ENCODE measurements around the gene SHQ1.
"Not testable (repeated sequence)": the region's sequence is repeated elsewhere in the genome, so short reads cannot be mapped to it uniquely, and the experiment has no call there.

SHQ1 gene

GRCh38 chr3:72798552-72799195, 49.6 kb downstream of the SHQ1 start:
- DNase-seq: no peak

- DNase-seq: peak; percentile 75
Measured at GRCh38 chr3:72797773-72798543, 50.3 kb downstream of the SHQ1 start.

GRCh38 chr3:72794079-72794478, 54.2 kb downstream of the SHQ1 start:
- no peak for DNase-seq

GRCh38 chr3:72791161-72791560, 57.1 kb downstream of the SHQ1 start:
- DNase-seq: no peak

GRCh38 chr3:72789786-72790185, 58.5 kb downstream of the SHQ1 start:
- no peak for DNase-seq

GRCh38 chr3:72788232-72788631, 60.0 kb downstream of the SHQ1 start:
- not testable (repeated sequence) for DNase-seq

DNA sequence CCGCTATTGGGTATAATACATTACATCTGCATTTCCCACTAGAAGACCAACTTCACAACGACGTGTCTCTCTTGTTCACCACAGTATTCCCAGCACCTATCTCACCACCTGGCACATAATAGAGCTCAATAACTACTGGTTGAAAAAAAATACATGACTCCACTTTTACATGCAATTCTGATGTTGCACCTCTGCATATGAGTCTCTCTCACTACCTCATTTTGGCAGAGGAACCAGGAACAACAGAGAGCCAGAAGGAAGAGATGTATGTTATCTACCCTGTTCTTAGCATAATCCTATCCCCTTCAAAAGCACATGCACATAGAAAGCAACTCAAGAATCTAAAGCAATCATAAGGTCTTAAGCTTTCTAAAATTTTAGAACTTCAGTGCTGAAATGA, 61.6 kb downstream of the SHQ1 start:
- DNase-seq: no peak

DNA sequence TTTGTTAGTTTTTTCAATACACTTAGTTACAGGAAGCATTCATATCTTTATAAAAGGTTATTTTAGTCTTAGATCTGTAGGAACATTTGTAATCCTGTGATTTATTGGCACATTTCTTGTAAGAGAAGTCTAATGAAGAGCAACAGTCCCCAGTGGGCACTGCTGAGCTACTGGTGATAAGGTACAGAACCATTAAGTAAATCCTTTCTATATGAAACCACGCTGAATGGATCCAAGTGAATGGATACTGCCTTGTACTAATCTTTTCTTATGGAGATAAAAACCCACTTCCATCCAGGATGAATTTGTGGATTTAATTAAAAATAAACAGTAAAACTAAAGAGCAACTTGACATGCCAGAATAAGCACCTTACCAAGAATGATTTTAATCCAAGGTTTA, 64.0 kb downstream of the SHQ1 start:
- DNase-seq: no peak

- DNase-seq: peak; percentile 56
Measured at GRCh38 chr3:72782521-72782920, 65.7 kb downstream of the SHQ1 start.

DNA sequence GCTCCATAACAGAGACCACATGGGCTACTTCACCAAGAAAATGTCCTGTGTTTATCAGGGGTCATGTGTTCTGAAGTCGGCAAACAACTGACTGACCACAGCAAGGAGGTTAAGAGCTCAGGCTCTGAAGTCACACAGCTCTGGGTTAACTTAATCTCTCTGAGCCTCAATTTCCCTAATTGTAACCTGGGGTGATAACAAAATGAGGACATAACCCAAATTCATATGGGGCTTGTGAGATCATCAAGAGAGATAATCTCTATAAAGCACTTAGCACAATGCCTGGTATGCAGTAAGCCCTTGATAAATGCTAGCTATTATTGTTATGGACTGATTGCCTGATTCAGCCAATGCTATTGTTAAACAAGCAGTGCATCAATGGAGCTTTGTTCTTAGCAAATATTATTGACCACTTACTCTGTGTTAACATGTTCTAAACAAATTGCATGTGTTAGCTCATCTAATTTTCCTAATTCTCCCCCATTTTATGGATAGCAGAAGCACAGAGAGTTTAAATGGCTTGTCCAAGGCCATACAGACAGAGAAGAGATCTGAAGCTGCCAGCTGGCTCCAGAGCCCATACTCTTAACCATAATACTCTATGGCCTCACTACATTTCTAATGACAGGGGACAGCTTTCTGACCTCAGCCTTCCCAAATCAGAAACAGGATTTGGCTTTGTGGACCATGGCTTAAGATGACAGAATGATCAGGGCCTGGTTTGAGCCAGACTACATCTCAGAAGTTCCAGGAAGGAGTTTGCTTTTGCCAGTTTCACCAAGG, 78.3 kb downstream of the SHQ1 start:
- no peak for DNase-seq

DNA sequence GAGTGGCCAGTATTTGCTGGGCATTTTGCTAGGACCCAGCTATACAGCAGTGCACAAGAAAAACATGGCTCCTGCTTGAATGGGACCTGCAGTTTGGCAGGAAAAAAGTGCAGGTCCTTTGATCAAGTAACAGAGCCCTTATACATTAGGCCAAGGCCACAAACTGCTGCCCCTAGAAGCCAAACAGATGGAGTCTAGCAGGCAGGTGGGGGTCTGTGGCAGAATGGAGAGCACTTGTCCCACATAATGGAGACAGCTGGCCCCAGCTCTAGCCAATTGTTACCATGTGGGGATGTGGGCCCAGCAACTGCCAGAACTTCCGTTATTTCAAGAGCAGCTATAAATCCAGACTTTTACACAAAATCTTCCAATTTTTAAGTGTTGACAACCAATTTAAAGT, 79.3 kb downstream of the SHQ1 start:
- no peak for DNase-seq

DNA sequence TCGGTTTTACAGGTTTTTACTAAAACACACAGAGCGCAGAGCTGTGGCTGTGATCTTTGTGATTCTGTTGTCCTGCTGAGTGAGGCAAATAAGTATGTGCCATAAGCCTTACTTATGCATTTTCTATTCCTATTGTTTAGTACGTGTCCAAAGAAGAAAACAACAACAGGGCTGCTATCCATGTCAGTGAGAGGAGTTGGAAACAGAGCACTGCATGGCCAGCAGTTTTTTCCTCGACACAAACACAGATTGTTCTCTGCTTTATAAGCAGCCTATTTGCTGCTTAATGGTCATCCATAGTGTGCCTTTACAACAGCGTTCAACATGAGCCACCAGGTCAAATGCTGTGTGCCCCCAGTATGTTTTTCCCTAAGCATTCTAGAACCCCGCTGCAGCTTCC, 79.8 kb downstream of the SHQ1 start:
- DNase-seq: no peak

- no peak for DNase-seq
Measured at GRCh38 chr3:72768006-72768441, 80.2 kb downstream of the SHQ1 start.

DNA sequence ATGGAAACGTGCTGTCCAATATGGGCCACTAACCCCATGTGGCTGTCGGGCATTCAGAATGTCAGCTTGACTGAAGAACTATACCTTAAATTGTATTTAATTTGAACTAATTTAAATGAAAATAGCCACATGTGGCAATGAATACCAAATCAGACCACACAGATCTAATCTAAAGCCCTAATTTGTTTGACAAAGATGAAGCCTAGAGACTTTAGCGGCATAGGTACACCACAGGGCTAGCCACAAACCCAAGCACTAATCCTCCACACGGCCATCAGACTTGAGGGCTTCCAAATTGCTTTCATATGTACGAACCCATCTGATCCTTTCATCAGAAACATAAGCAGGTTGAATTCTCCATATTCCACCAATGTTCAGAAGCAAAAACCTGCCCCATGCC, 81.4 kb downstream of the SHQ1 start:
- no peak for DNase-seq

DNA sequence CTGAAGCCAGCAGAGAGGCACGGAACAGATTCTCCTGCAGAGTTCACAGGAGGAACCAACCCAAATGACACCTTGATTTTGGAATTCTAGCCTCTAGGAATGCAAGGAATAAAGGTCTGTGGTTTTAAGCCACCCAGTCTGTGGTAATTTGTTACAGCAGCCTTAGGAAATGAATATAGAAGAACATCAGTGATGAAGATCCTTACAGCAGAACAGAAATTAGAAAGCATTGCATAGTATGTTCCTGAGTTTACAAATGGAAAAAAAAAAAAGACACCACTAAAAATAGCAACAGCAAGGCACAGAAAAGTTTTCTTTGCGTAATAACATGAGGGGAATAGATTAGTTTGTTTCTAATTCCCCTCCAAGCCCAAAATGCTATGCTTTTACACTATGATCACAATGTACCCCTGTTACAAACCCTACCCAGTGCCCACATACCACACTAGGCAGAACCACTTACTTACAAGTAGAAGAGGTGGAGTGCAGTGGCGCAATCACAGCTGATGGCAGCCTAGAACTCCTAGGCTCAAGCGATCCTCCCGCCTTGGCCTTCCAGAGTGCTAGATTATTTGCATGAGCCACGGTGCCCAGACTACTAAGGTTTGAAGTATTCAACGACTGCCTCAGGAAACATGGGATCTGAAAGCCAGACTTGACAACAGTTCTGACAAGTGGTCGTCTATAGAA, 84.3 kb downstream of the SHQ1 start:
- no peak for DNase-seq

DNA sequence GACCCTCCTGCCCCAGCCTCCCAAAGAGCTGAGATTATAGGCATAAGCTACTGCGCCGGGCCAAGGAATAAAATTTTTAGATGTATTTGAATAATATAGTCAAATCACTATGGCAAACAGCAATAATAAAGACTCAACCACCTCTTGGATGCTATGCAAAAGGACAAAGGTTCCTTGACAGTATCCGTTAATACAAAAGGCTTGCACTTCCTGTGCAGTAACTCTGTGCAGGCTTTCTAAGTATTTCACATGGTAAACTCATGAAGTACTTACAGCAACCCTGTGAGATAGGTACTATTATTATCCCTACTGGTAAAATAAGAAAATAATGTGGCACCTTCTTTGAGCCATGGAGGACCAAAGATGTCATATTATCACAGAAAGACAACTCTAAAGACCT, 86.8 kb downstream of the SHQ1 start:
- no peak for DNase-seq

DNA sequence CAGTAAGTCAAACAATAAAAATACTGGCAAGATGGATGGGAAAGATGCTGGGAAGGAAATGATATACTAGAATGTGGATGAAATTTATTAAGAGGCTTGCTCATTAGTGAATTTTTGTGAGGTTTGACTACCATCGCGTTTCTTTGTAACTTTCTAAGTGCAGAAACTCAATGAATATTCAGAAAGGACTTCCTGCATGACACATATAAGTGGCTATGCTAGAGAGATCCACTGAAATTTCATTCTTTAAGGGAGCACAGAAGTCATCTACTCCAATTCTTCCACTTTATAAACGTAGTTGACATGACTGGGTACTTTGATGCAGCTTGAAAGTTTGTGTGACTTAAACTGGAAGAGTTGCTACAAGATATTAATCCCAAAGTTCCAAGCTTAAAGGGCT, 88.0 kb downstream of the SHQ1 start:
- no peak for DNase-seq

- DNase-seq: no peak
Measured at GRCh38 chr3:72756900-72757299, 91.3 kb downstream of the SHQ1 start.

DNA sequence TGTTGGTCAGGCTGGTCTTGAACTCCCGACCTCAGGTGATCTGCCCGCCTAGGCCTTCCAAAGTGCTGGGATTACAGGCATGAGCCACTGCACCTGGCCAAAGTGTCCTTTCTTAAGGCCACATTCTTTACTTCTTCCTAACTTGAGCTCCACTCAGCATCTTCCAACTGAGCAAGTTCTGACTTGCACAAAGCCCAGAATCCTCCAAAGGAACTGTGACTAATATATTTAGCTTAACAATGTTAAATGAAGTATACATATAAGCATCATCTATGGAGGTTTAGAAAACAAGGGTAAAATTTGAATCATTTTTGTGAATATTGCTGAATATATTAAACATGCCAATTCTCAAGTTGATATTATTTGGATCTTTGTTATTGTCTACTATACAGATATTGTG, 93.7 kb downstream of the SHQ1 start:
- no peak for DNase-seq

- DNase-seq: no peak
Measured at GRCh38 chr3:72753495-72753894, 94.8 kb downstream of the SHQ1 start.

DNA sequence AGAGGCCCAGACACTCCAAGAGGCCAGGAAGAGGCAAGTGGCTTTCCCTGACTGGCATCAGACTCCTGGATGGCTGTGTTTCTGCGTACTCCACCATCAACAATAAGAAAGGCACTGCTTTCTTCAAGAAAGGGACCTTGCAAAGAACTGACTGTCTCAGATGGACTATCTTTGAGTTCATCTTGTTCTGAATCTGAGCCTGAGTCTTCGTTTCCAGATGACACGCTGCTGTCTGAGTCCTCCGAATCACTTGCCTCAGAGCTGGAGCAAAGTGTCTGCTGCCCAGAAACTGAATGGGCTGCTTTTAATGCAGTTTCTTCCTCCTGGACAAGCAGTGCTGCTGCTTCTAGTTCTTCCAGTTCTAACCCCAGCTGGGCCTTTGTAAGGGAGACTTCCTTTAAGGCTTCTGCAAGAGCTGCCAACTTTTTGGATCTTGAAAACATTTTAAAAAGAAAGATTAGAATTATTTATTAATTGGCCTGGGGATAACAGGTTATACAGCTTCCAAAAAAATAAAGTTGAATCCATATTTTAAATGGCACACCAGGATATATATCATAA, 97.8 kb downstream of the SHQ1 start:
- no peak for DNase-seq

DNA sequence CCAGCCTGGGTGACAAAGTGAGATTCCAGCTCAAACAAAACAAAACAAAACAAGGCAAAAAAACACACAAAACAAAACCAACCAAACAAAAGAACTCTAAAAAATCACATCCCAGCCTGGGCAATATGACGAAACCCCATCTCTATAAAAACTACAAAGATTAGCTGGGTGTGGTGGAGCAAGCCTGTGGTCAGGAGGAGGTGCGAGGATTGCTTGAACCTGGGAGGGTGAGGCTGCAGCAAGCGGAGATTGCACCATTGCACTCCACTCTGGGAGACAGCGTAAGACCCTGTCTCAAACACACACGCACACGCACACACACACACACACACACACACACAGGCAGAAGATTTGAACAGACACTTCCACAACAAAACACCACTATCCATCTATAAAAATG, 99.6 kb downstream of the SHQ1 start:
- no peak for DNase-seq

Data from COR-L47 (cell line).